GM12878 (cell line): Measurements from ENCODE around the gene TEAD4. TPM values are rescaled to one million over a fixed set of nuclear protein-coding genes. Genes with fewer than 3 reads are reported as not detected.

ENCODE experiments used
- ATAC-seq: fragments of 200-7000 bp; cut with Tn5 transposase; 3 replicates; pipeline ENCODE4 v1.9.1; 2020; ENCODE audit warnings: mild to moderate bottlenecking, moderate library complexity
- BruUV-seq: library from RNA; stranded (reverse); fragments of 400-500 nt; replicated peaks from 2 replicates; lab custom pipeline; 2021; lab: Mats Ljungman, UMichigan
- CTCF ChIA-PET: fragments of 300-600 bp; sonication (Branson Sonifier 250); formaldehyde crosslinking; extraction: SDS; loops from one replicate; lab custom pipeline; 2021; ENCODE audit warnings: inconsistent platforms; lab: Yijun Ruan, JAX
- POLR2A ChIA-PET: fragments of 350-600 bp; formaldehyde crosslinking; extraction: SDS; loops from one replicate; lab custom pipeline; 2021; ENCODE audit warnings: inconsistent platforms; lab: Charles Lee
- RAD21 ChIA-PET: fragments of 300-600 bp; sonication (Branson Sonifier 250); formaldehyde crosslinking; loops from one replicate; lab custom pipeline; 2023; ENCODE audit warnings: antibody characterized with exemption; ENCODE audit not compliant: unreplicated experiment; lab: Charles Lee
- SMC1A ChIA-PET: fragments of 300-600 bp; sonication (Branson Sonifier 250); formaldehyde crosslinking; loops from one replicate; lab custom pipeline; 2023; ENCODE audit not compliant: unreplicated experiment, uncharacterized antibody; lab: Charles Lee
- DNase-seq: peaks from one replicate; pipeline ENCODE4 v3.0.0-alpha.2; 2011; ENCODE audit warnings: low read depth, low spot score
- FAIRE-seq: peaks from 3 replicates; lab custom pipeline; 2011; peaks lifted over from hg19 to GRCh38; lab: Jason Lieb, UNC
- H2AFZ ChIP-seq: 2 replicates; pipeline ENCODE4 v1.6.0; 2011; ENCODE audit warnings: low read depth, low read length, control low read depth; ENCODE audit not compliant: control insufficient read depth
- H3K27ac ChIP-seq: 2 replicates; pipeline ENCODE4 v1.5.1; 2011; ENCODE audit warnings: control low read depth; ENCODE audit not compliant: control insufficient read depth, insufficient read depth
- H3K27me3 ChIP-seq, 2 experiments: replicated peaks in 1 of 2; 2 replicates each; pipeline versions ENCODE4 v1.6.0 to v1.6.1; 2011; ENCODE audit warnings: low read length in 1 of 2; ENCODE audit not compliant: control insufficient read depth in 2 of 2, insufficient read depth in 2 of 2
- H3K36me3 ChIP-seq, 2 experiments: 2 replicates each; pipeline ENCODE4 v1.5.1; 2011; ENCODE audit warnings: low read length in 1 of 2; ENCODE audit not compliant: control insufficient read depth in 2 of 2, insufficient read depth in 2 of 2
- H3K4me1 ChIP-seq: 2 replicates; pipeline ENCODE4 v1.6.1; 2011; ENCODE audit warnings: mild to moderate bottlenecking, low read length, moderate library complexity, mixed read lengths; ENCODE audit not compliant: control insufficient read depth, insufficient read depth
- H3K4me2 ChIP-seq: 2 replicates; pipeline ENCODE4 v1.6.0; 2011; ENCODE audit warnings: control low read depth; ENCODE audit not compliant: control insufficient read depth, insufficient read depth
- H3K4me3 ChIP-seq: fragments of 200-600 bp; sonication (generic); 2 replicates; pipeline ENCODE4 v1.5.1; 2016
- H3K79me2 ChIP-seq: 2 replicates; pipeline ENCODE4 v1.6.0; 2011; ENCODE audit warnings: low read length; ENCODE audit not compliant: control insufficient read depth, insufficient read depth
- H3K9ac ChIP-seq: 2 replicates; pipeline ENCODE4 v1.8.0; 2011; ENCODE audit warnings: low read length, control low read depth, mixed read lengths; ENCODE audit not compliant: control insufficient read depth, insufficient read depth
- H3K9me3 ChIP-seq: replicated peaks from 3 replicates; pipeline ENCODE4 v1.5.1; 2011; ENCODE audit warnings: mild to moderate bottlenecking, low read length; ENCODE audit not compliant: control insufficient read depth, insufficient read depth
- H4K20me1 ChIP-seq: 2 replicates; pipeline ENCODE4 v1.6.0; 2011; ENCODE audit not compliant: control insufficient read depth, insufficient read depth
- ASH2L ChIP-seq: fragments of 300-600, 200-600 bp; sonication (generic); IDR thresholded peaks from 2 replicates; pipeline ENCODE4 v1.6.1; 2017; ENCODE audit warnings: low read depth, mild to moderate bottlenecking, borderline replicate concordance
- RAD21 ChIP-seq: IDR thresholded peaks from 2 replicates; pipeline ENCODE4 v1.6.1; 2011; ENCODE audit warnings: mild to moderate bottlenecking, low read depth, low read length, moderate library complexity; ENCODE audit not compliant: insufficient read depth
- USF2 ChIP-seq: IDR thresholded peaks from 2 replicates; pipeline ENCODE4 v1.6.1; 2011; ENCODE audit warnings: low read depth, low read length, improper control_type of control experiment, borderline replicate concordance
- ZNF274 ChIP-seq: IDR thresholded peaks from one replicate; pipeline ENCODE4 v1.8.0; 2011; ENCODE audit not compliant: insufficient read length, insufficient read depth
- ZNF687 ChIP-seq: fragments of 450-650 bp; IDR thresholded peaks from 2 replicates; pipeline ENCODE4 v1.6.1; 2017; ENCODE audit warnings: mild to moderate bottlenecking, moderate library complexity
- WGBS: methylation state at CpG from one replicate; pipeline ENCODE4 v1.1.6; 2016; ENCODE audit warnings: low lambda C conversion rate; ENCODE audit not compliant: insufficient replicate concordance, insufficient coverage; ENCODE audit errors: missing lambda C conversion rate; 5-methylcytosine and 5-hydroxymethylcytosine counted together
- in situ Hi-C: fragments of 300-500 bp; cut with MboI; formaldehyde crosslinking; loops from 9 replicates; pipeline ENCODE4 v1.14.3; 2018; ENCODE audit warnings: mixed read lengths
- intact Hi-C: fragments of 100-400 bp; cut with micrococcal nuclease; formaldehyde crosslinking; loops from one replicate; pipeline ENCODE4 v1.14.2; 2022; ENCODE audit not compliant: unreplicated experiment
- polyA plus RNA-seq, 11 experiments: library from polyadenylated mRNA; depleted of rRNA in 4 of 11; unstranded in 6 of 11; stranded (reverse) in 5 of 11; fragments of >200 nt; fragmentation: Nextera tagmentation in 4 of 11; fragmentation: Illumina TruSeq in 1 of 11; extraction: Ambion mirVana in 4 of 11; extraction: Trizol in 1 of 11; gene quantifications; 1 replicate in 1 of 11; 2 replicates in 10 of 11; pipeline versions ENCODE4 v1.2.1 to v1.2.3, GENCODE V29; 2011 to 2016; ENCODE audit warnings: inconsistent platforms in 2 of 11, missing spikeins in 2 of 11, low read depth in 1 of 11
- total RNA-seq, 4 experiments: library from RNA; depleted of rRNA in 3 of 4; stranded (reverse); fragments of >200 nt in 3 of 4; fragmentation: Illumina TruSeq in 1 of 4; extraction: Trizol in 1 of 4; gene quantifications; 2 replicates each; pipeline versions ENCODE4 v1.2.1 to v1.2.3, GENCODE V29; 2013 to 2021

Gene TEAD4
- total and polyA plus RNA-seq, 10 of the 15 experiments (the other 5 are each of a cell fraction or from before 2014, with no cell fraction given) = 0.04 to 0.68 (median 0.31) TPM; not detected in 4

GRCh38 chr12:3078086-3078820 is 119.1 kb downstream of the TEAD4 start:
- CTCF ChIA-PET = interaction anchor here (0.9 to 1.4 kb wide), 2 partner anchors 8 to 197 kb away, joined by 3 to 4 read pairs; no protein-coding TSS in a partner anchor
- SMC1A ChIA-PET = no interaction called here
- Histone ChIP-seq H3K27ac (no peak overlapping the region), H3K9ac (no peak overlapping the region), H3K79me2 (no peaks in the 10 kb centered on the region), H3K4me1 (no peaks in the 10 kb centered on the region; the same call in 1 of the 2 replicates), H3K36me3 (no peaks in the 10 kb centered on the region), H4K20me1 (no peaks in the 10 kb centered on the region), H3K4me2 (no peak overlapping the region), H3K27me3 (peaks cover 0 to 6% of the 10 kb centered on the region in 2 experiments), H3K4me3 (no peak overlapping the region), H3K9me3 (no peaks in the 10 kb centered on the region), H2AFZ (no peak overlapping the region)
- in situ Hi-C loops = loop anchor here (5.0 kb wide), 1 partner anchor 194 kb away; no protein-coding TSS in a partner anchor
- FAIRE-seq = no peak
- WGBS = 57% methylated on average over 10 of the region's 10 CpGs
- POLR2A ChIA-PET = no interaction called here
- RAD21 ChIA-PET = interaction anchor here (0.6 kb wide), 1 partner anchor 22 kb away, joined by 3 read pairs; no protein-coding TSS in a partner anchor
- no peak for DNase-seq
- no peak for TF ChIP-seq ZNF274
- intact Hi-C loops = no loop called here
- no peak for ATAC-seq
- BruUV-seq = no TSS peak

GRCh38 chr12:3081091-3081490 is 121.9 kb downstream of the TEAD4 start:
- Histone ChIP-seq H3K27me3 (peaks cover 0 to 6% of the 10 kb centered on the region in 2 experiments), H3K27ac (no peak overlapping the region), H3K9ac (no peak overlapping the region), H3K79me2 (no peaks in the 10 kb centered on the region), H3K4me1 (no peaks in the 10 kb centered on the region), H2AFZ (no peak overlapping the region), H3K4me3 (no peak overlapping the region), H3K36me3 (no peaks in the 10 kb centered on the region), H3K4me2 (no peak overlapping the region), H3K9me3 (no peaks in the 10 kb centered on the region), H4K20me1 (no peaks in the 10 kb centered on the region)
- SMC1A ChIA-PET = interaction anchor here (0.7 kb wide), 1 partner anchor 1677 kb away, joined by 3 read pairs; no protein-coding TSS in a partner anchor
- RAD21 ChIA-PET = no interaction called here
- ATAC-seq = no peak
- no peak for DNase-seq
- in situ Hi-C loops = no loop called here
- POLR2A ChIA-PET = no interaction called here
- CTCF ChIA-PET = no interaction called here
- FAIRE-seq = no peak
- 62% methylated on average over 9 of the region's 9 CpGs for WGBS
- intact Hi-C loops = no loop called here
- BruUV-seq = no TSS peak
- TF ChIP-seq ASH2L (no peak), RAD21 (no peak), ZNF687 (no peak), USF2 (no peak)
